ENCODE results near the gene DAB2IP. TPM values are rescaled to one million over a fixed set of nuclear protein-coding genes. Genes with fewer than 3 reads are reported as not detected.

Gene DAB2IP
- total RNA-seq, 2 donors from 2014 or later: 0.07 to 0.53 TPM

GRCh38 chr9:121818841-121819427 lies 167.5 kb downstream of the DAB2IP start:
- ATAC-seq (no peak), DNase-seq (ENCODE audit: low spot score) (no peak)
- H3K9me3 Mint-ChIP-seq: no peaks in the 10 kb centered on the region
- H3K27me3 Mint-ChIP-seq: no peaks in the 10 kb centered on the region
- H3K27ac Mint-ChIP-seq: no peak overlapping the region
- no peaks in the 10 kb centered on the region for H3K4me1 Mint-ChIP-seq (ENCODE audit: low read depth in 2 of 2)
- no peaks in the 10 kb centered on the region for H3K36me3 Mint-ChIP-seq
- no peak overlapping the region for H3K4me3 Mint-ChIP-seq

GRCh38 chr9:121819428-121820231 lies 168.2 kb downstream of the DAB2IP start:
- no peaks in the 10 kb centered on the region for H3K27me3 Mint-ChIP-seq
- no peaks in the 10 kb centered on the region for H3K9me3 Mint-ChIP-seq
- DNase-seq (ENCODE audit: low spot score): no peak

GRCh38 chr9:121820286-121821005 lies 169.0 kb downstream of the DAB2IP start:
- no peaks in the 10 kb centered on the region for H3K27me3 Mint-ChIP-seq

More at GRCh38 chr9:121819428-121820231, 168.2 kb downstream of the DAB2IP start:
- H3K4me3 Mint-ChIP-seq: no peak overlapping the region
- H3K36me3 Mint-ChIP-seq: no peaks in the 10 kb centered on the region
- H3K4me1 Mint-ChIP-seq (ENCODE audit: low read depth in 2 of 2): no peaks in the 10 kb centered on the region
- H3K27ac Mint-ChIP-seq: no peak overlapping the region
- ATAC-seq: no peak

DNA sequence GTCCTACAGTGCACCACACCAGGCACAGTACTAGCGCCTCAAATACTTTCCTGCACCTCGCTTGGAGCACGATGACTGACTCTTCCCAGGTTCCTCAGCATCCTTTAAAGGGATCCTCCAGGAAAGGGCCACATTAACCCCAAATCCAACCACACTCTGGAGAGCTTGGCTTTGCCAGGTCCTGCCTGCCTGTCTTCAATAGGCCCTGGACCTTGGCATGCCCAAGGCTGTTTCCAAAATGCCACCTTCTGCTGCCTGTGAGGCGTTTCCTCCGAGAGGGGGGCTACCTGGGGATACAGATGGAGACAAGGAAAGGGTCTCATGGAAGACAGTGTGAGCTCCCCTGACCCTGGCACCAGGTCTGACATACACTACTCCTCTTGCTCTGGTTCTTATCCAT lies 169.9 kb downstream of the DAB2IP start:
- no peaks in the 10 kb centered on the region for H3K27me3 Mint-ChIP-seq
- no peaks in the 10 kb centered on the region for H3K9me3 Mint-ChIP-seq
- no peak overlapping the region for H3K4me3 Mint-ChIP-seq
- no peaks in the 10 kb centered on the region for H3K4me1 Mint-ChIP-seq (ENCODE audit: low read depth in 2 of 2)
- H3K36me3 Mint-ChIP-seq: no peaks in the 10 kb centered on the region
- DNase-seq (ENCODE audit: low spot score) (no peak), ATAC-seq (no peak)
- H3K27ac Mint-ChIP-seq: no peak overlapping the region

More at GRCh38 chr9:121820286-121821005, 169.0 kb downstream of the DAB2IP start:
- ATAC-seq: no peak
- Mint-ChIP-seq H3K36me3 (no peaks in the 10 kb centered on the region), H3K4me3 (no peak overlapping the region), H3K4me1 (ENCODE audit: low read depth in 2 of 2) (no peaks in the 10 kb centered on the region), H3K27ac (no peak overlapping the region), H3K9me3 (no peaks in the 10 kb centered on the region)
- no peak for DNase-seq (ENCODE audit: low spot score)

DNA sequence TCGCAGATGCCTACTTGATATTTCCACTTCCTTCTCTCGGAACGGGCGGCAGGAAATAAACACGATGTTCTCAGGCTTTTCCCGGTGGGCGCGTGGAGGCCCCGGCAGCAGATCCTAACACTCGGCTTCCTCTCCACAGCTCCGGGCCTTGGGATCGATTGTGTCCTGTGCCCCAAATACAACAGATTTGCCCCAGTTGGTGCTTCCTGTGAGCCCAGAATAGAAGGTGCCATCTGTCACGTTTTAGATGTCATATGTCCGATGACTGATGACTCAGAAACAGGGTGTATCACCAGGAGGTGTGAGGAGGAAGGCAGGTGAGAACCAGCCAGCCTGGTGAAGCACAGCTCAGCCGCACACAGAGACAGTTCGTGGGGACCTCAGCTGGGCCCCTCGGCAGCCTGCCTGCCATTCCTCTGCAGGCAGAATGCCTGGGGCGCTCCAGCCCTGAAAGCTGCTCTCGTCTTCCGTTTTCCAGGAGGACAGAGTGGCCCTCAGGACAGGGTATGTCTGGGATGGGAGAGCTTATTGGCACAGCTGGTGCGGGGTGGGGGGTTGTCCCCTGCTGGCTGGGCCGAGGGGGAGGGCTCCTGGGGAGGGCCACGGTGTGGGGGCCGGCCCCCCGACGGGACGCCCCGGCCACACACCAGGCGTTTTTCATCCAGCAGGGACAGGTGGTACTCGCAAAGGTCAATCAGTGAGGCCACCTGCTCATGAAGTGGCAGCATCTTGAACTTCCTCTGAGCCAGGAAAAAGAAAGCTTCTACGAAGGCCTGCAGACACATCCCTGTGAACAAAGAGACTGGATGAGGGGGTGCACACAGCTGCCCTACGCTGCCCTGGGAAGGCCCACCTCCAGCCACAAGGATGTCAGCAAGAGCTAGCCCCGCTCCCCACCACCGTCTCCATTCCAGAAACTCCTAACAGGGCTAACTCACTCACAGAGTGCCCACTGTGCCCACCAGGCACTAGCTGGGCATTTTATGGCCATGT lies 171.0 kb downstream of the DAB2IP start:
- no peaks in the 10 kb centered on the region for H3K4me1 Mint-ChIP-seq (ENCODE audit: low read depth in 2 of 2)
- no peak for ATAC-seq
- H3K36me3 Mint-ChIP-seq: no peaks in the 10 kb centered on the region
- no peak overlapping the region for H3K27ac Mint-ChIP-seq
- H3K9me3 Mint-ChIP-seq: no peaks in the 10 kb centered on the region
- H3K27me3 Mint-ChIP-seq: no peaks in the 10 kb centered on the region
- no peak for DNase-seq (ENCODE audit: low spot score)
- H3K4me3 Mint-ChIP-seq: no peak overlapping the region

GRCh38 chr9:121823451-121824169 lies 172.2 kb downstream of the DAB2IP start:
- H3K27me3 Mint-ChIP-seq: no peaks in the 10 kb centered on the region
- H3K36me3 Mint-ChIP-seq: no peaks in the 10 kb centered on the region
- no peaks in the 10 kb centered on the region for H3K9me3 Mint-ChIP-seq
- no peak for ATAC-seq
- no peaks in the 10 kb centered on the region for H3K4me1 Mint-ChIP-seq (ENCODE audit: low read depth in 2 of 2)
- DNase-seq (ENCODE audit: low spot score): no peak
- no peak overlapping the region for H3K27ac Mint-ChIP-seq
- no peak overlapping the region for H3K4me3 Mint-ChIP-seq

GRCh38 chr9:121824651-121825030 lies 173.2 kb downstream of the DAB2IP start:
- H3K27me3 Mint-ChIP-seq: no peaks in the 10 kb centered on the region

DNA sequence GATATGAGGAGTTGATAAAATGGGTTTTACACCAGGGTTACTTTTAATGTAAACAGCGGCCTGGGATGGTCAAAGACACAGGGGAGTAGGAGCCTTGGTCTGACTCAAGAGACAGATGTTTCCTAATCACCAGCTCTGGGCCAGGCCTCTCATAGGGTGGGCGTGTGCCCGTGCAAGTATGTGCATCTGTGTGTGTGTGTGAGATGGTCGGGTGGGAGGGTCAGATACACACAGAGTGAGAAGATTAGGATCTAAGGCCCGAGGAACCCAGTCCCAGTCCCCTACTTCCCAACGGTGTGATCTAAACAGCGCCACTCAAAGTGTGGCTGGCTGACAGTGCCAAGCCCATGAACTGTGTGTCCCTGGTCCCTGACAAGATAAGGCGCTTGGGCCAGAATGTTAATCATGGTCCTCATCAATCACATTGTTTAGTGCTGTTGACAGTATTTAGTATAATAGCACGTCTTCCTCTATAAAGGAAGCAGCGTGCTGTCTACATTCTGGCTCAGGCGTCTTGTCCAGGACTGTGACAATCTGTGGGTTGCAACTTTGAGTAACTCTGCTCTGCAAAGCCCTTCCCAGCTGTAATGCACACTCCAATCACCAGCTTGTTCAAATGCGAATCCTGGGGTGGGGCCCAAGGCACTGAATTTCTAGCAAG lies 173.7 kb downstream of the DAB2IP start:
- Mint-ChIP-seq H3K4me3 (no peak overlapping the region), H3K27ac (no peak overlapping the region), H3K36me3 (no peaks in the 10 kb centered on the region), H3K9me3 (no peaks in the 10 kb centered on the region), H3K4me1 (ENCODE audit: low read depth in 2 of 2) (no peaks in the 10 kb centered on the region), H3K27me3 (no peaks in the 10 kb centered on the region)
- no peak for DNase-seq (ENCODE audit: low spot score)
- ATAC-seq: peak in 1 of 2 donors; percentile 3

More at GRCh38 chr9:121824651-121825030, 173.2 kb downstream of the DAB2IP start:
- H3K9me3 Mint-ChIP-seq: no peaks in the 10 kb centered on the region
- DNase-seq (ENCODE audit: low spot score) (no peak), ATAC-seq (no peak)
- H3K27ac Mint-ChIP-seq: no peak overlapping the region
- no peaks in the 10 kb centered on the region for H3K4me1 Mint-ChIP-seq (ENCODE audit: low read depth in 2 of 2)
- no peaks in the 10 kb centered on the region for H3K36me3 Mint-ChIP-seq
- H3K4me3 Mint-ChIP-seq: no peak overlapping the region

GRCh38 chr9:121826711-121827110 lies 175.3 kb downstream of the DAB2IP start:
- no peaks in the 10 kb centered on the region for H3K36me3 Mint-ChIP-seq
- no peak for DNase-seq (ENCODE audit: low spot score)
- H3K27ac Mint-ChIP-seq: no peak overlapping the region
- no peaks in the 10 kb centered on the region for H3K4me1 Mint-ChIP-seq (ENCODE audit: low read depth in 2 of 2)
- H3K27me3 Mint-ChIP-seq: no peaks in the 10 kb centered on the region
- no peaks in the 10 kb centered on the region for H3K9me3 Mint-ChIP-seq
- H3K4me3 Mint-ChIP-seq: no peak overlapping the region
- peak in 1 of 2 donors; percentile 44 for ATAC-seq

DNA sequence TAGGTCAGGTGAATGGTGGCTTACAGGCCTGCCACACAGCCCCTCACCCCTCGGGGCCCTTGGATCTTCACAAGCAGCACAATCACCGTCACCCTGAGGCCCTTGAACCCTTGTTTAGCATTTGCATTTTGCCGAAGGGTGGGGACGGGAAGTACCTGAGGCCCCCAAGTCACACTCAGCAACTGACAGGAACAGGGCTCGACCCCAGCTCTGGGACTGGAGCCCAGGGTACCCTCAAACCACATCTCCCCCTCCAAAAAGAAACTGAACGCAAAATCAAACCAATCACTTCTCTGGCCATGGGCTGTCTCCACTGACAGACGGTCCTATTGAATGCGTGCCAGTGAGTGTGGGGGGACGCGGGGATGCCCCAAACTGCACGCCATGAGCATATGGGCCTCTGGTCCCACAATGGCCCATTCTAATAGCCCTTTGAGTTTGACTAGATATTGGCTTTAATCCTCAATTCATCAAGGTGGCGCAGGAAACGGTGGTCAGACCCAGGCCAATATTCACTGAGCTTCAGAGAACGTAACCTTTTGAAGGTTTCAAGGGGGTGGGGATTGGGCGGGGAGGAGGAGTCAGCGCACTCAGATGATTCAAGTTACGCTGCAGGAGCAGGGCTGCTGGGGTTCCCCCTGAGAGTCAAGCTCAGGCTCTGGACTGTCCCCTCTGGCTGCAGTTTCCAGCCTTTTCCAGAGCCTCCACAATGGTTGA lies 176.0 kb downstream of the DAB2IP start:
- ATAC-seq: no peak
- no peaks in the 10 kb centered on the region for H3K27me3 Mint-ChIP-seq
- H3K9me3 Mint-ChIP-seq: no peaks in the 10 kb centered on the region

GRCh38 chr9:121830441-121831140 lies 179.2 kb downstream of the DAB2IP start:
- ATAC-seq: peak in 1 of 2 donors; percentile 52
- Mint-ChIP-seq H3K27me3 (no peaks in the 10 kb centered on the region), H3K9me3 (no peaks in the 10 kb centered on the region), H3K4me3 (no peak overlapping the region), H3K36me3 (no peaks in the 10 kb centered on the region), H3K4me1 (ENCODE audit: low read depth in 2 of 2) (no peaks in the 10 kb centered on the region), H3K27ac (no peak overlapping the region)
- DNase-seq (ENCODE audit: low spot score): no peak

More for the DNA sequence above, 176.0 kb downstream of the DAB2IP start:
- Mint-ChIP-seq H3K27ac (no peak overlapping the region), H3K36me3 (no peaks in the 10 kb centered on the region), H3K4me3 (no peak overlapping the region), H3K4me1 (ENCODE audit: low read depth in 2 of 2) (no peaks in the 10 kb centered on the region)
- no peak for DNase-seq (ENCODE audit: low spot score)
